GM18861 (cell line): ENCODE measurements around the gene CFAP107.
"Not testable (repeated sequence)": the region's sequence is repeated elsewhere in the genome, so short reads cannot be mapped to it uniquely, and the experiment has no call there.

Experiments
- ATAC-seq: cut with Tn5 transposase; IDR thresholded peaks from one replicate; pipeline ENCODE4 v1.9.1; 2021; ENCODE audit not compliant: unreplicated experiment

The CFAP107 gene

DNA sequence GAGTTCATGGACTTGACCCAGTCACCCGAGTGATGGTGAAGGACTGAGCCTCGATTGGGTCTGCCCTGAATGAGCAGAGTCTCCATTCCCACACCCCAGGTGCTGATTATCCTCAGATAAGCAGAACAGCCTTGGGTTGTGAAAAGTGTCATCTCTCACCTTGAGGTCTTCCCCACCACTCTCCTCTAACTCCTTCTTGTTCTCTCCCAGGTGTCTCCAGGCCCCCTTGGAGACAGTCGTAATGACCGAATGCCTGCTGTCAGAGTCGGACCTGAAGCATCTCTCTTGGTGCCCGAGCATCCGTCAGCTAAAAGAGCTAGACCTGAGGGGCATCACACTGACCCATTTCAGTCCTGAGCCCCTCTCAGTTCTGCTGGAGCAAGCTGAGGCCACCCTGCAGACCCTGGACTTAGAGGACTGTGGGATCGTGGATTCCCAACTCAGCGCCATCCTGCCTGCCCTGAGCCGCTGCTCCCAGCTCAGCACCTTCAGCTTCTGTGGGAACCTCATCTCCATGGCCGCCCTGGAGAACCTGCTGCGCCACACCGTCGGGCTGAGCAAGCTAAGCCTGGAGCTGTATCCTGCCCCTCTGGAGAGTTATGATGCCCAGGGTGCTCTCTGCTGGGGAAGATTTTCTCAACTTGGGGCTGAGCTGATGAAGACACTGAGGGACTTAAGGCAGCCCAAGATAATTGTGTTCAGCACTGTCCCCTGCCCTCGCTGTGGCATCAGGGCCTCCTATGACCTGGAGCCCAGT is 31.0 kb downstream of the CFAP107 start:
- no peak for ATAC-seq

GRCh38 chr1:12778061-12778460 is 32.1 kb downstream of the CFAP107 start:
- ATAC-seq: no peak

- no peak for ATAC-seq
These were observed 32.9 kb downstream of the CFAP107 start for GRCh38 chr1:12778907-12779306.

GRCh38 chr1:12781488-12781887 is 35.5 kb downstream of the CFAP107 start:
- not testable (repeated sequence) for ATAC-seq

DNA sequence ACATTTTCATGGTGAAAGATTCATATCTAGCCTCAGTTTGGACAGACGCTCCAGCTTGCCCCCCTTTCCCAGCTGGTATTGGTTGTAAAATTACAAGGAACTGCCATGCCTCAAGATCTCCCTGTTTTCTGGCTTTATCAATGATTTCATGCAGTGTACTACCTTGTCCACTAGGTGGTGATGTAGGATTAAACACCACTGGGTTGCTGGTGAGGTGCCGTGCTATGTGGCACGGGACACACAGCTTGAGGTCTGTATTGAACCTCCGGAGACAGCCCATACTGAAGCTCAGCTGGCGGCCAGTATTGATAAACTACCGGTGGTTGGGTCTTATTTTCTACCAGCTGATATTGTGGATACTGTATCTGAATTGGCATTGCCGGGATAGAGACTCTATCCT is 37.8 kb downstream of the CFAP107 start:
- ATAC-seq: not testable (repeated sequence)

DNA sequence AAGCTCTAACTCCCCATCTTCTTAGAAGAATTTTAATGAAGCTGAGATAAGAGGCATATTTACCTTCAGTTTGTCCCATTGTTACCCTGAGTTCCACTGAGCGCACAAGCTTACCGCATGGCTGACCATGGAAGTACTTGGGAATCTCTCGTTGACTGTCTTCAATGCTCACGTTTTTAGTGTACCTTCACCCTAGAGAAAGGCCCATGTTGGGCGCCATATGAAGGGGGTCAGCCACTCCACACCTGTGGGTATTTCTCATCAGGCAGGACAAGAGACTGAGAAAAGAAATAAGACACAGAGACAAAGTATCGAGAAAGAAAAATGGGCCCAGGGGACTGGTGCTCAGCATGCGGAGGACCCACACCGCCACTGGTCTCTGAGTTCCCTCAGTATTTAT is 38.7 kb downstream of the CFAP107 start:
- not testable (repeated sequence) for ATAC-seq

- ATAC-seq: not testable (repeated sequence)
These were observed 45.1 kb downstream of the CFAP107 start, which contains the start of gene PRAMEF1 for GRCh38 chr1:12791097-12791496. TSS of gene PRAMEF1 (plus strand) at chr1:12791397. CDS start at chr1:12793228, 1,831 bp downstream.

DNA sequence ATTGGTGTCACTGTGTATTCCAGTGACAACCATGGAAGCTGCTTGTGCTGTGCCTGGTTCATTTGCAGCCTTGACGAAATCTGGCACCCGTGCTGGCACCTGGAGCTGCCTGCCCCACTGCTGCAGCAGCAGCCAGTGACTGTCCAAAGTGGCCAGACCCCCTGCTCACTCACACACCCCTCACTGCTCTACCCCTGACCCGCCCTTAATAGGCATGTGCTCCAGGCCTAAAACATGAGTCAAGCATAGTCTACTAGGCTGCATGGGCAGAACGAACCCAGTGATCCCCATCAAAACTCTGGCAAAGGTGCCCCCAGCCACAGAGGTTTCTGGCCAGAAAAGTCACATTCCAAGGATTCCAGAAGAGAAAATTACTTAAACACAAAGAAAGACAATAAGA is 52.9 kb downstream of the CFAP107 start:
- no peak for ATAC-seq

DNA sequence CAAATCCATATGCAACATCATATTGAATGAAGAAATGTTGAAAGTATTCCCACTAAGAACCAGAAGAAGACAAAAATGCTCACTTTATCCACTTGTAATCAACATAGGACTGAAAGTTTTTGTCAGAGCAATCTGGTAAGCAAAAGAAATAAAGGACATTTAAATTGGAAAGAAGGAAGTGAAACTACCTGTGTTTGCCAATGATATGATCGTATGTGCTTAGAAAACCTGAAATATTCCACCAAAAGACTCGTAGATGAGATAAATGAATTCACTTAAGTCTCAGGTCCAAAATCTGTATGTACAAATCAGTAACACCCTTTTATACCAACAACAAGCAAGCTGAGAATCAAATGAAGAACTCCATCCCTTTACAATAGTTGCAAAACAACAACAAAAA is 53.7 kb downstream of the CFAP107 start:
- ATAC-seq: no peak

GRCh38 chr1:12809933-12810332 is 63.9 kb downstream of the CFAP107 start:
- no peak for ATAC-seq

GRCh38 chr1:12810691-12811408 is 64.8 kb downstream of the CFAP107 start:
- no peak for ATAC-seq

GRCh38 chr1:12811409-12811784 is 65.4 kb downstream of the CFAP107 start:
- no peak for ATAC-seq
